ENCODE results near the gene KCNK2. TPM values are rescaled to one million over a fixed set of nuclear protein-coding genes. Genes with fewer than 3 reads are reported as not detected.

The KCNK2 gene
- total RNA-seq, 1 donor from 2014 or later: not detected

- DNase-seq: no peak
- Mint-ChIP-seq H3K27ac (no peak overlapping the region), H3K27me3 (no peaks in the 10 kb centered on the region), H3K9me3 (no peaks in the 10 kb centered on the region), H3K36me3 (ENCODE audit: low read depth) (no peaks in the 10 kb centered on the region), H3K4me1 (no peaks in the 10 kb centered on the region), H3K4me3 (no peak overlapping the region)
- intact Hi-C loops (cut with micrococcal nuclease): no loop called here
Measured at GRCh38 chr1:215264649-215265048, 182.1 kb downstream of the KCNK2 start.

GRCh38 chr1:215267495-215267894, 185.0 kb downstream of the KCNK2 start:
- no peak for DNase-seq
- no peaks in the 10 kb centered on the region for H3K27me3 Mint-ChIP-seq
- H3K36me3 Mint-ChIP-seq (ENCODE audit: low read depth): no peaks in the 10 kb centered on the region
- intact Hi-C loops (cut with micrococcal nuclease): no loop called here
- H3K4me3 Mint-ChIP-seq: no peak overlapping the region
- no peak overlapping the region for H3K27ac Mint-ChIP-seq
- no peaks in the 10 kb centered on the region for H3K4me1 Mint-ChIP-seq
- H3K9me3 Mint-ChIP-seq: no peaks in the 10 kb centered on the region

GRCh38 chr1:215269955-215270354, 187.4 kb downstream of the KCNK2 start:
- H3K4me1 Mint-ChIP-seq: no peaks in the 10 kb centered on the region
- no peak overlapping the region for H3K4me3 Mint-ChIP-seq
- no peaks in the 10 kb centered on the region for H3K9me3 Mint-ChIP-seq
- no peaks in the 10 kb centered on the region for H3K27me3 Mint-ChIP-seq
- intact Hi-C loops (cut with micrococcal nuclease): no loop called here
- H3K36me3 Mint-ChIP-seq (ENCODE audit: low read depth): no peaks in the 10 kb centered on the region
- DNase-seq: no peak
- H3K27ac Mint-ChIP-seq: no peak overlapping the region

DNA sequence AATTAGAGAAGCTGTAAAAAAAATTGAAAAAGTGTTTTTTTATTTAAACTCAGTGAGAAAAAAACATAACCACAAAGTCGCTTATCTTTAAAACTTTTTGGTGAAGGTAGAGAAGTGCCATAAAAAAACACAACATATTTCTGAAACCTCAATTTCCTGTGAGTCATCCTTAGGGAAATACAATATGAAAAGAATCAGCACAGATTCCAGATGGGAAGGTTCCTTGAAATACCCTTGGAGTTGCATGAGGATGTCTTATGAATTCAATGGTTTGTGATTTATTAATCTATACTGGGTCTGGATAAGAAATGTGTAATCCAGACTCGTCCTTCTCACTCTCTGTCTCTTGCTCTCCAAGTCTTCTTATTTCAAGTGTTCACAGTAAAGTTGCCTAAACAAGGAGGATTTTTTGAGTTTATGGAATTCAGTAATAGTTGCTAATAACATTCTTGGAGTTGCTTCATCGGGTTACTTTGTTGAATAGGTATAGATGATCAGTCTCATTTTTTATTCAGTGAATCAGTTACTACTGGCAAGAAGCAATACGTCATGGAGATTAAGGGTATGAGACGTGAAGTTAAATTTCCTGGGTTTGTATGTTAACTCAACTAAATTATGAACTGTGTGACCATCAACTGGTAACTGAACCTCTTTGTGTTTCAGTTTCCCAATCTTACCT, 191.4 kb downstream of the KCNK2 start:
- H3K36me3 Mint-ChIP-seq (ENCODE audit: low read depth): no peaks in the 10 kb centered on the region
- intact Hi-C loops (cut with micrococcal nuclease): no loop called here
- no peak overlapping the region for H3K27ac Mint-ChIP-seq
- no peaks in the 10 kb centered on the region for H3K4me1 Mint-ChIP-seq
- no peak for DNase-seq
- no peaks in the 10 kb centered on the region for H3K9me3 Mint-ChIP-seq
- H3K27me3 Mint-ChIP-seq: no peaks in the 10 kb centered on the region
- H3K4me3 Mint-ChIP-seq: no peak overlapping the region

GRCh38 chr1:215276582-215276981, 194.0 kb downstream of the KCNK2 start:
- no peak for DNase-seq
- intact Hi-C loops (cut with micrococcal nuclease): no loop called here
- H3K9me3 Mint-ChIP-seq: no peaks in the 10 kb centered on the region
- no peaks in the 10 kb centered on the region for H3K4me1 Mint-ChIP-seq
- H3K36me3 Mint-ChIP-seq (ENCODE audit: low read depth): no peaks in the 10 kb centered on the region
- H3K27ac Mint-ChIP-seq: no peak overlapping the region
- H3K4me3 Mint-ChIP-seq: no peak overlapping the region
- no peaks in the 10 kb centered on the region for H3K27me3 Mint-ChIP-seq

DNA sequence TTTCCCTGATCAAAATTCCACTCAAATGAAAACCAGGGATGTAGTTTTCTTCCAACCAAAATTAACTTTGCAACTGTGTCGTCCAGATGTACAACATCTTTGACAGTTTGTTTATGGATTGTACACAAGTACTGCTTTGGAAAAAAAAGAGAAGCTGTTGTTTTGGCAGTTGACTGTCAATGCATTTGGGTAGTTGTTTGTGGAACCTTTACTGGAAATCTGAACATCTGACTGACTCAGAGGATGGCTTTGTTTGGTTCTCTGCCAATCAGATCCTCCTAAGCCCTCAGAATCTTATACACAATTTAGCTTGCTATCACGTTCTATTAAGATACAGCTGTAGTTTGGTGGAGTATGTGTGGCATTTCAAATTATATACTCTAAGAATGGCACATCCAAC, 195.0 kb downstream of the KCNK2 start:
- Mint-ChIP-seq H3K36me3 (ENCODE audit: low read depth) (no peaks in the 10 kb centered on the region), H3K4me3 (no peak overlapping the region), H3K4me1 (no peaks in the 10 kb centered on the region), H3K27me3 (no peaks in the 10 kb centered on the region), H3K27ac (no peak overlapping the region), H3K9me3 (no peaks in the 10 kb centered on the region)
- intact Hi-C loops (cut with micrococcal nuclease): no loop called here
- DNase-seq: no peak

DNA sequence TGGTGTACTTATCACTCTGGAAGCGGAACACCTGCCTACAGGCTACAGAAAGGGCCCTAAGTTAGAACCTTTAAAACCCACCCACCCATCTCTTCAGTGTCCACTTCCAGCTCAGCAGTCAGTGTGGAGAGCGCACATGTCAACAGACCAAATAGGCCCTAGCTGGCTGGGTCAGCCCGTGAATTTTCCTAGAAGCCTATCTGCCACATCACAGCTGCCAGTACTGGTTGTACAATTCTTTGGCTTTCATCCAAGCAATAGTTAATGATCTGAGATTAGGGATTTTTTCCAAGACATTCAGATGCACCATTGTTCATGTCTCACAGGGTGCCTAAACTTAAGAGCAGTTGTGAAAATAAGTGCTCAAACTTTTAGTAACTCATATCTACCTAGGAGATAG, 197.1 kb downstream of the KCNK2 start:
- H3K27me3 Mint-ChIP-seq: no peaks in the 10 kb centered on the region
- no peaks in the 10 kb centered on the region for H3K4me1 Mint-ChIP-seq
- no peaks in the 10 kb centered on the region for H3K9me3 Mint-ChIP-seq
- intact Hi-C loops (cut with micrococcal nuclease): no loop called here
- no peak overlapping the region for H3K4me3 Mint-ChIP-seq
- DNase-seq: no peak
- no peak overlapping the region for H3K27ac Mint-ChIP-seq
- no peaks in the 10 kb centered on the region for H3K36me3 Mint-ChIP-seq (ENCODE audit: low read depth)

DNA sequence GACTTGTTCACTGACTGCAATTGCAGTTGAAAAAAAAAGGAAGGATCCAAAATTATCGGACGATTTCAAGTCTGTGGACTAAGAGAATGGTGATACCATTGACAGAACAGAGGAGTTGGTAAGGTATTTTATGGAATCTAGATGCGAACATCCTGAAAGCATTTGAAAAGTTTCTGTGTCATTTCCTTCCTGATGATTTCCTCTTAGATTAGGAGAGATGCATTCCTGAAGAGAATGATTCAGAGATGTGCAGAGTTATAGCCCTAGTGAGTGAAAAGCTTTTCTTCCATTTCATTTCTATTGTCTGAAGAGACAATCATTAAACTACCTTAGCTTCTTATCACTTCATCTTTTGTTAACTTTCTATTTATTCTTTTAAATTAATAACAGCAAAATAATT, 200.0 kb downstream of the KCNK2 start:
- Mint-ChIP-seq H3K27me3 (no peaks in the 10 kb centered on the region), H3K4me1 (no peaks in the 10 kb centered on the region), H3K4me3 (no peak overlapping the region), H3K9me3 (no peaks in the 10 kb centered on the region), H3K27ac (no peak overlapping the region), H3K36me3 (ENCODE audit: low read depth) (no peaks in the 10 kb centered on the region)
- DNase-seq: no peak
- intact Hi-C loops (cut with micrococcal nuclease): no loop called here

DNA sequence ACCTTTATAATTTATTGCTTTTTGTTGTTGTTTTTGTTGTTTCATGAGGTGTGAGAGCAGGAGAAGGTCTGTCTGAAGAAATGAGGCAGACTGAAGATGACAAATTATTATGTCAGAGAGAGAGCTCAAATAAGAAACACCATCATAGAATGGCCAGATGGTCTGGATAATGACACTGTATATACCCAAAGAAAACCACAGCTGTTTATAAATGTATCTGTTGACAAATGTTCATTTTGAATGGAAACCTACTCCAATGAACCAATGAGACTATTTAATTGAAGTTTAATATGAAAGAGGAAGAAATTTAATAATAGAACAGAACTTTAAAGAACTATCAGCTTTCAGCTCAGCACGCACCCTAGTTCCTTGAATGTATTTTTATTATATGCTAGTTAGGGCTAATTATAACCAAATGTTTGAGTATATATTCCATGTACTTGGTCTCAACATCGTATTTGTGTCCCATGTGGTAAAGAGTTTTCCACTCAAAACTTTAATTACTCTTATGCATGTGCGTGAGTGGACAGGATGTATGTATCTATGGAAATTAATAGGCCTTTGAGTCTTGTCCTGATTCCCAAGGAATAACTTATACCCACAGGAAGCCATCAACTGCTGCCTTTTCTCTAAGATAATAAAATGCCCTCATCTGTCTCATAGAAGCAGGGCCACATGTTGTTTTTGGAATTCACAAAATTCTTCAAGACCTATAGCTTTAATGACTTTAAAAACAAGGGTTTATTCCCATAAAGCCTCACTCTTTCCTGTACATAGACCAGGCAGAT, 202.7 kb downstream of the KCNK2 start:
- intact Hi-C loops (cut with micrococcal nuclease): no loop called here
- H3K9me3 Mint-ChIP-seq: no peaks in the 10 kb centered on the region
- no peak overlapping the region for H3K27ac Mint-ChIP-seq
- no peaks in the 10 kb centered on the region for H3K36me3 Mint-ChIP-seq (ENCODE audit: low read depth)
- no peaks in the 10 kb centered on the region for H3K27me3 Mint-ChIP-seq
- no peak for DNase-seq
- H3K4me1 Mint-ChIP-seq: no peaks in the 10 kb centered on the region
- no peak overlapping the region for H3K4me3 Mint-ChIP-seq

Data from activated CD4-positive, alpha-beta T cell treated with anti-CD3 and anti-CD28 coated beads, Interleukin-2, amount 10 ng/mL, durations not matched to agents 24 days and 14 days (primary cell).